GM19438 (cell line): ENCODE data around the gene RASL11B.

Experiments
- ATAC-seq: cut with Tn5 transposase; IDR thresholded peaks from one replicate; pipeline ENCODE4 v1.9.1; 2021; ENCODE audit warnings: low read depth; ENCODE audit not compliant: unreplicated experiment

Gene RASL11B

DNA sequence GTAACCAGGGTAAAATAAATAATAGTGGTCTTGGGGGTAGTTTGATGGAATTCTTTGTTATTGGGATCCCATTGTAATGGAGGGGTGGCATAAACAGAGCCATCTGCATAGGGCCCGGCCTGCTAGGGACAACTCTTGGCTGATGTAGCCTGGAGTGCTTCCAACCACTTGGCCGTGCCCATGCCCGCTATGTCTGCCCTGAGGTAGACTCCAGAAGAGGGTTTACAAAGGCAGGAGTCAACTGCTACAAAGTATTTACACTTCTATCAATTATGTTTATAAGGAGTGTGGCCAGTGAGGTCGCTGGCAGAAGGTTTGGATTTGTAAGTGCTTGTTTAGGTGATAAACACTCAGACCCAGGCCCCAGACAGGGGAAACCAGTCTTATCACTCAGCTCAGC lies 8.1 kb downstream of the RASL11B start:
- no peak for ATAC-seq

DNA sequence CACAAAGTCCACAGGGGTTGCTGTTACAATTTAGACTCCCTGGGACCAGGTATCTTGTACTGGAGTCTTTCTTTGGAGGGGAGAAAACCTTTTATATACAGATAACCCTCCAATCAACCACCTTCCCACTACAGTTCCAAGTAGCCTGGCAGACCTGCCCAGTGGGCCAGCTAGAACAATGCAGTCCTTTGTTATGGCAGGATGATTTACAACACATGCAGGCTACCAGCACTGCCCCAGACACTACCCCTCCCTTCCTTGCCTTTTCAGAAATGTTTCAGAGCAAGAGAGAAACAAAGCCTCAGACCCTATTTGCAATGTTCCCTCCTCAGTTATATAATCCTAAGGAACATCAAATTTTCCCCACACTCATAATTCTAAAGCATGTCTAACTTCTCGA lies 11.1 kb downstream of the RASL11B start:
- ATAC-seq: no peak

DNA sequence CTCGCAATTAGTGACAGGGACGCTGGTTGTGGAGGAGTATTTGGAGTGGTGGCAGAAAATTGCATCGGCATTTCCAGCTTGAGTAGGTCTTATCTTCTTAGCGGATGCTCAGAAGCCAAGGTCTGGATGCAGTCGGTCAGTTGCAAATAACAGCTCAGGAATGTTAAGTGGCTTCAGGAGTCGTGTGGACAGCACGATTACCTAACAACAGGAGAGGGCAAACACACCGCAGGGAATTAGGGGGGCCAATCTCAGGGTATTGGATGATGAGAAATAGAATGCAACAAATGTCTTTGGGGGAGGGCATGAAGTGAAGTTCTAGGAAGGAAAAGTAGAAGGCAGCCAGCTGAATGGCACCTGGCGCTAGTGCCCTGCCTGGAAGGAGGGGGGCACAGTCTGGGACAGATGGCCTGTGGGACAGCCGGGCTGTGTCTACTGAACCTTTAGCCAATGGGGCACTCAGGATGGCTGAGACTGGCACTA lies 11.8 kb downstream of the RASL11B start:
- no peak for ATAC-seq

DNA sequence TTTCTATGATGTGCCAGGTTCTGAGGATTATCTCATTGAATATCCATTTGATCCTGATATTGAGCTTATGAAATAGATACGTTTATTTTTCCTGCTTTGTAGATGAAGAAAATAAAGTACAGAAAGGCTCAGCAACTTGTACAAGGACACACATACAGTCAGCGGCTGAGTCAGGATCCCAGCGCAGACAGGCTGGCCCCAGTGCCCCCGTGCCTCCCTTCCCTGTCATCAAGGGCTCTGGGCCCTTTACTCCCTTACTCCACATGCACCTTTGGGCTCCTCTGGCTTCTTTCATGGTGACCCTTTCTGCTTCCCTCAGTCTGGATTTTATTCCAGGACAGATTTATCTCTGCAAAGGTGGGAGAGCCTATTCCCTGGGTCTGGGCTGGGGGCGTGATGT lies 12.8 kb downstream of the RASL11B start:
- no peak for ATAC-seq

DNA sequence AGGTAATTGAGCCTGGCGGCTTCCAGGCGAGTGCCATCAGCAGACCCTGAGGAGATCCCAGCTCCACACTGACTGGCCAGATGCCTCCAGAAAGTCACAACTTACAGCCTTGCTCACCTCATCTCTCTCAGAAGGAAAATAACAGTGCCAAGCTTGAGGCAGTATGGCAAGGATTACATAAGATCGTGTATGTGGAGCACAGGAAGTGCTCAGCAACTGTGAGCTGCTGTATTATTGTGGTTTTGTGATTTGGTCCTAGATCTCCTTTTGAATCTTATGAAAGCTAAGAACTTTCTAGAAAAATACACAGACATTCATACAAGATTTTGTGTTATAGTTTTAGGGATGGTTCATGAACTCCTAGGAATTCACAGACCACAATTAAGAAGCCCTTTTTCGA lies 14.0 kb downstream of the RASL11B start:
- ATAC-seq: no peak

DNA sequence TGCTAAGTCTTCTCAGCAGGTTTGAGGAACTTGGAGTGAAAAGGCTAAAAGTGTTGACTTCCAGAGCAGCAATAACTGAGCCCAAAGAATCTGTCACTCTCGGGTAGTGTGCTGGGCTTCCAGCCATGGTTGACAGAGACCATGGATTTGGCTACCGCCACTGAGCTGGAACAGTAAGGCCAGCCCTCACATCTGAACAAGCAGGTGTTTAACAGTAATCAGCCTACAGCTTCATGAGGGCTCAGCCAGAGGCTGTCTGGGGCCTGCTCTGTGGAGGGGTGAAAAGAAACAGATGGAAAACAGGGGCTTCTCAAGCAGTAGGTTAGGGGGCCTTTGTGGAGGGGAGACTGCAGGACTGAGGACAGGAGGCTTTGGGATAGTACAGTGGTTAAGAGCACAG lies 14.9 kb downstream of the RASL11B start:
- no peak for ATAC-seq

DNA sequence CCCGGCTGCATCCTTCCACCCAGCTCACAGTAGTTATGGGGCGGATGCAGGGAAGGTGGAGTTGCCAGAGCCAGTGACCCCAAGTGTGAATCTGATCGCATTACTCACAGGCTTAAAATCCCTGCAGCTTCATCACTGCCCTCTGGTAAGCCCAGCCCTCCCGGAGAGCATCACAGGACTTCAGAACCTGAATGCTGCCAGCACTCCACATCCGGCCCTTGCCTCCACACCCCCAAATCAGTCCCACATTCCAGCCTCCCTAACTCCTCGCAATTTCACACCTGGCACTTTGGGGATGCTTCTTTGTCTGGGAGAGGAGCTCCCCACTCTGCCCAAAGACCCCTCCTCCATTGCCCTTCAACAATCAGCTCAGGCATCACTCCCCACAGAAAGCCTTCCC lies 15.6 kb downstream of the RASL11B start:
- no peak for ATAC-seq

DNA sequence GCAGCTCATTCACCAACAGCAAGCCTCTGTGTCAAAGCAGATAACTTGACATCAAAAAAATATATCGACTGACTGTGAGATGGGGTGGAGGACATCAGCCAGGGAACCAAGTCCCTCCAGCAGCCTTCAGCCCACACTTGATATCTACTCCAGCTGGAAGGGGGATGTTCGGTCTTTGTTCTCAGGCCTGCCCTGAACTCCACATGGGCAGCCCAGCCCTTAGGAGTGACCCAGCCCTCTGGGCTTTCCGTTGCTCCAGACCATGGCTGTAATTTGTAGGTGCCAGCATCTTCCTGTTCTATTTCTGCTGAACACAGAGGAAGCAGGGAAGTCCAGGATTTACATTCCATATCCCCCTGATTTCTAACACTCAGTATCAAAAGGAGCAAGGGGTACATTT lies 17.4 kb downstream of the RASL11B start:
- no peak for ATAC-seq

DNA sequence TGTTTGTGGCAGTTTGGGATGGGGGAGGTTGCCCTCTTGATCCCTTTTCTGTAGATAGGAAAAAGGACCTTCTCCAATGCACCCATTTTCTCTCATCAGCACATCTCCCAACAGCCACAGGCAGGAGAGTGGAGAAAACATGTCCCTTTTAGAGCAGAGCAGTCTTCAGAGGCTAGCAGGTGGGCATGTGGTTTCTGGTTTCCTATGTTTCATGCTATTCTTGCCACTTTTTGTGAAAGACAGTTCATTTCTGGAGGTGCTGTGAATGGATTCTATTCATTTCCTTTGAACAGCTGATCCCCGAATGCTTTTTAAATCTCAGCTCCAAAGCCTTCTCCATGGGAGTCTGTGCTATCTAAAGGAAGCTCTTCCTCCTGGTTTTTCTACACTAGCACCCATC lies 18.9 kb downstream of the RASL11B start:
- ATAC-seq: no peak

DNA sequence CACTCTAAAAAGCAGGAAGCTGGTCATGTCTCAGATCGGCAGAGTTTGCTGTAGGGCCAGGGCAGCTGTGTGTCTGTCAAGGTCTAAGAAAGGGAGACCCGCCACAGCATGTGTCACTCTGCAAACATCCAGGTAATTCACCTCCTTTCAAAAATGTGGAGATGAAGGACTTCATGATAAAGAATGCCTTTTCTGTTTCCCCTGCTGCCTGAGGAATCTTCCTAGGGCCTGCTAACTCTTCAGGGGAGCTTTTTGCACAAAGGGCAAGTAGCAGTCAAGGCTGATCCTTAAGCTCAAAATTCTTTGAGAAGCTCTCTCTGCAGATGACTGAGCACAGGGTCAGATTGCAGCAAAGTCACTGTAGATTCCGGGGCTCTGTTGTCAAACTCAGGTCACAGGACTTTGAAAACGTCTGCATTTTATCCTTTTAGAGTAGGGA lies 21.1 kb downstream of the RASL11B start:
- no peak for ATAC-seq

DNA sequence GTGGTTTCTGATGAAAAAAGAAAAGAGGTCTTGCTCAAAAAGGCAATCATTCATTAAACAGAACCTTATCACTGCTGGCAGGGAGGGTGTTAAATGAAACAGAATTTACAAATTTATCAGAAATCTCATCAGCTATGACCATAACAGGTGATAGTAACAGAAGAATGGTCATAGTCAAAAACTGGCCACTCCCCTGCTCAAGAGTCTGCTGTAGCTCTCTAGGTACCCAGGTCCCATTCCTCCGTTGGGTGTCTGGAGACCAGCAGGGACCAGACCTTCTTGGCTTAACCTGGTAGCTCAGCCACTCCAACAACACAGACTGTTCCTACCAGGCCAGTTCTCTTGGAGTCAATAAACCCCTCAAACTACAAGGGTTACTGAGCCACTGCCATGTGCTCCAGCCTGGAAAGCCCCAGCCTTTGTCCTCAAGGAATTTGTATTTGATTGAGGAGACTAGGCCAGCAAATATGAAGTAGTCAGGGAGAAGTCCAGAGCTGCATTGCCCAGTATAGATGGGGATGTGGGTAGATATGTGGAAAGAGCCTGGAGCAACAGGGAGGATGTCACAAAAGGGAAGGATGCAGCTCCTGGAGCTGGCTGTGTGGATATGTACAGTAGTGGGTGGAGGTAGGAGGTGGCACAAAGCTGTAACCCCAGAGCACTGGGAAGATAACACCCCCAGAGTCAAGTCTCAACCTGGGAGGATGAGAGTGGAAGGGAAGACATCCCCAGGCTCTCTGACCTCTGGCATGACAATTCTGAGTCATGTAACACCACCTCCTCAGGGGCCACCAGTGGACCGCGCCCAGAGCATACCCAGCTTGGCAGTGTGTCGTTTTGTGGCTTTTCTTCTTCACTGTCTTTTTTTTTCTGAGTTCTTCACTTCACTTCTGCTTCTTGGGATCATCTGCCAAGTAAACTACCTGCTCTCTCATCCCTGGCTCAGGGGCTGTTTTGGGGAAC lies 21.9 kb downstream of the RASL11B start:
- ATAC-seq: no peak

DNA sequence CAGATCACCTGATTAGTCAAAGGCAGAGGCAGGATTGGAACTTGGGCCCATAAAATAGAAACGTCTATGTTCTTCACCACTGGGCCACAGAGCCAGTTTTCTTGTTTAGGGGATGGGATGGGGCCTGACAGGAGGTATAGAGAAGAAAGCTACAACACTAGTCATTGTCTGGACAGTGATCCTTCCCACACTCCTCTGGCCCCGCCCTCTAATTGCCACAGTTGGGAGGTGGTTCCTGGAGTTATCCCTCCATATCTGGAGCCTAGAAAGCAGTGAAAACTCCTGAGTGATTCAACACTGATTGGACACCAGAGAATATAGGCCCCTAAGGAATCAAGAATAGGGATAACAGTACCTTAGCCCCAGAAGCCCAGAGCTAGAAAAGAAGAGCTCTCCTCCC lies 22.9 kb downstream of the RASL11B start:
- ATAC-seq: no peak

DNA sequence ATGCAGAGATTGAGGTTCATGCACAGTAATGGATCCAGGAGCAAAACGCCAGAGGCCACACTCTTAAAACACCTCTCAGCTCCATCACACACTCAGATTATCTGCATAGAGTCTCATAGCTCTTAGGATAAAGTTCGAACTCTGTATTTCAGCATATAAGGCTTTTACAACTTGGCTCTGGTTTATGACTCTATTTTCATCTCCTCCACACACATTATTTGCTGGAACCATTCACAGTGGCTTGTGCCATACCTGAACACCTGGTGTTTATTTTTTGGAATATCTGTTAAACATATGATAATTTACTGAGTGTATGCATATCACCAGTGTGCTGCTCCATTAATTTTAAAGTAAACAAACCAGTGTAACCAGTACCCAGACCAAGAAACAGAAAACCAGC lies 27.2 kb downstream of the RASL11B start:
- no peak for ATAC-seq

DNA sequence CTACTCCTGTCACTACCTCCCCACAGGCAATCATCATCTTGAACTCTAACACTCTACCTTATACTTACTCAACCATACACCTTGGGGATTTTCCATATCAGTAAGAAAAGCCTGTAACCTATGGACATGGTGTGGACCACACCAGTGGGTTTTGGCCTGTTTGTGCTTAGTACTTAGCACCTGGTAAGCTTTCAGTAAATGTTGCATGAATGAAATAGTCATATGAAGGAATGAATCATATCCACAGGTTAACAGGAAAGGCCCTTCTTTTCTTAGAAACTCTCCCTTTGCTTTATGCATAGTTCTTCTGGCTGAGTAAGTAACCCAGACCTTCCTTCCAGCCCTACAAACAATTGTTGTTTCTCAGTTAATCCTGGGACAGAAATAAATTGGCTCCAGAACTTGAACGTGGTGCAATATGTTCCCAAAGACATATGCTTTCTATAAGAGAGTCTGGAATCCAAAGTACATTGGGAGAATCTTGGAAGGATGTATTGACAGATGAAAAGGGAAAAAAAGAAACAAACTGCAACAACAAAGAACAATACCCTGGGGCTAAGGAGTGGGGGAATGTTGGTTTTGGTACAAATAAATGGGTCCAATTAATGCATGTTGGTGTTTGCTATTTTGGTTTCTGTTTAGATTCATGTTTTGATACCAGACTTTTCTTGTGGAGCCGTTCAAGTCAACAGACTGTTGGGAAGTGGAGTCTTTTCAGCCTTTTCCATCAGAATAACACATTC lies 27.8 kb downstream of the RASL11B start:
- no peak for ATAC-seq

DNA sequence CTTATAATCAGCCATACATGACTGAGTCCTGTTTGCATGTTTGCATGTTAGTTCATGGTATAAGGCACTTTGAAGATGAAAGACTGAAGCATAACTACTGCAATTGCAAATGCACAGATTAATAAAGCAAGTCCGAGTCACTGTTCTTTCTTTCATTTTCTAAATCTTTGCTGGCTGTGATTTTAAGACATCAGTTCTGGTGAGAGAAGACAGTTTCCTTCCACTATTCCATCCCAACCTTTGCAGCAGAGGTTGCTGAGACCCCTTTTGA lies 28.3 kb downstream of the RASL11B start:
- no peak for ATAC-seq

DNA sequence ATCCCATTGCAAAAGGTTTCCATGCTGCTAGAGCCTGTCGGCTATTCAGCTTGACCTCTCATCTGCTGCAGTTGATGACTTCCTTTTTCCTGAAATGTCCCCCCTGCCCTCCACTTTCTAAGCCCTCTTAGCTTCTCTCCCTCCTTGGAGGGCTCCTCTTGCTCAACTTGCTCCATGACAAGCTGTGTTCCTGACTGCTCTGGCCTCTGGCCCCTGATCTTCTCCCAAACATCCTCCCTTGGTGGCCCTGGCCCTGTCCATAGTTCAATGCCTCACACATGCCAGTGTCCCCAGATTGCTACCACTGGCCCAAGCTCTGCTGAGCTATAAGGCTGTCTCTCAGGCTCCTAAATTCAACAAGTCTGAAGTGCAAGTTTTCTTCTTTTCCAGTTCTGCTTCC lies 29.6 kb downstream of the RASL11B start:
- ATAC-seq: no peak

DNA sequence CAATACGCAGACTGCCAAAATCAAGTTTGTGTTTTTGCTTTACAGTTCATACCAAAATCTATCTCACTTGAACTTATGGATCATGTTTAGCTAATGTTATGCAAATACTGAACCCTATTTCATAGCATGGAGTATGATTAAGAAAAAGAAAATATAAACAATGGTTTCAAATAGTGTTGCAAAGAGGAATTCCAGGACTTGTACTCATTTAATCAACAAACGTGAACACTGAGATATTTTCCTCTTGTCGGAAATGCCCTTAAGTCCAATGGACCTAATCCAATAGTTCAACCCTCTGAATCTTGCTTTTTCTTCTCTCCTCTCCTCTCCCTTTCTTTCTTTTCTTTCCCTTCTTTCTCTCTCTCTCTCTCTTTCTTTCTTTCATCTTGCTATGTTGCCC lies 30.8 kb downstream of the RASL11B start:
- no peak for ATAC-seq

DNA sequence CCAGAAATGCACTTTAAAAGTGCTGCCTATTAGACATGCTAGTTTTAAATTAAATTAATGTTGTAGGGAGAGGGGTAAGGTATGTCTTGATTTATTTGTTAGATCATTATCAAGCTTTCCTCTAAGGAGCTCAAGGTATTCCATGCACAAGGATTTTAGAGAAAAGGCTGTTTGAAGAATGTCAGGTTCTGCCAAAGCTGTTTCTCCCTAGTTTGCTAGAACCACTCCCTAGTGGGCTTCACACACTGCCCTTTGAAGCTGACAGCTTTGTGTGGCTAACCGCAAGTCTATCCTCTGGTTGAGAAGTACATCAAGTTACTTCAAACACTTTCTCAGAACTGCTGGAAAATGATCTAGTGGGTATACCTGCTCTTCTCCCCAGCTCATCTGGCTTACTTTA lies 32.3 kb downstream of the RASL11B start:
- no peak for ATAC-seq

DNA sequence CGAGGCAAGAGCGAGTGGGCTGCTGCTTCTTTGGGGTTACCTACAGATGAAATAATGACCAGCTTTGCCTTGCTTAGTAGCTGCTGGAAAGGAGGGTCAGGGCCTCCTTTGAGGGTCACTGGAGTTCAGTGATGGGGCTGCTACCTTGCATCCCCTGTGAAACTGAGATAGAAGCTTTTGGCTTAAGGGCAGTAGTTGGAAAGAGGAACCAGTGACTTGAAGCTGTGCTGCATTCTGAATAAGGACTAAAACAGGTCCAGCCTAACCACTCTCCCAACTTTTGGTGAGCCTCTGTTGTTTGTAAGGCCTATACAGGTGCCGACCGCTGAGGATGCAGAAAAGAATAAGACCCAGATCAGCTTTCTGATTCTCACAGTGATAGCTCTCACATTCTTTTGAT lies 41.2 kb downstream of the RASL11B start:
- ATAC-seq: no peak

DNA sequence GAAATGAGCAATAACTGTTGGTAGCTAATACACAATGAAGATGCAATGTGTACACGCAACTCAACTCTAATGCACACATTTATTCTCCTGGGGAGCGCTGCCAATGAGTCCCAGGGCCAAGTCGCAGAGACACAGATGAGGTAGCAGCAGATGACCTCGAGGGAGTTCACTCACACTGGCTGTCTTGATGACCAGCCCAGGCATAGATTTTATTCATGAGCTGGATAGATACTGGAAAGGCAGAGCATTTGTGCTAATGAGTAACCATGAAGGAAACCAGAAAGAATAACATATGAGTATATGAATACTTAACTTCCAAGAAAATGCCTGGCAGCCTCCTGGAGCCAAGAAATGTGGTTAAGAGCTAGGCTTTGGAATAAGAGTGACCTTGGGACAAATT lies 42.3 kb downstream of the RASL11B start:
- no peak for ATAC-seq

DNA sequence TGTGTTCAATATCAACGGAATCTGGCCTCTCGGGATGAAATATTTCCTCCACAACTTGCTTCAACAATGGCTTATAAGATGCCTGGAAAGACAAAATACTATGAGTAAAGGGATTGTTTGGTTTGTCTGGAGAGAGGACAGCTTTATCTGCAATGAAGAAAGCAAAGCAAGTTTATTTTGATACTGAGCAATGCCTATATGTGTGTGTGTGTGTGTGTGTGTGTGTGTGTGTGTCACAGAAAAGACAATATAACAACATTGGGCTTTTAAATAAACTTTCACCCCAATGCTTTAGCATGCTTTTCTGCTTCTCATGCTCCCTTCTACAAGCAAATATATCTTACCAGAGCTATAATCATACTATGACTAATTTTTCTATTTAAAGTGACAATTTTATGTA lies 45.4 kb downstream of the RASL11B start:
- ATAC-seq: no peak

DNA sequence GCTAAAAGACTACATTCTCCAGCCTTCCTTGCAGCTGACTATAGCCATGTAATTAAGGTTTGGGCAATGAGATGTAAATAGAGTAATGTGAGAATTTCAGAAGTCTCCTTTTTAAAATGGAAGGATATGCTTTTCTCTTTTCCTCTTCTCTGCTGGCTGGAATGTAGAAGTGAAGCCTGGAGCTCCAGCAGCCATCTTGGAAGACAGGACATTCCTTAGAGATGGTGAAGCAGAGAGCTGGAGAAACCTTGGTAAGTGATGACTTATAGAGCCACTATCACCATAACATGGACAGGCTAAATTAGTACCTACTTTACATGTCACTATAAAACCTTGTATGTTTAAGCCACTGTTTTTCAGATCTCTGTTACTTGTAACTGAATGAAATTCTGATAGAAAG lies 48.0 kb downstream of the RASL11B start:
- no peak for ATAC-seq
